ENCODE measurements around the gene NCKAP5. TPM values are rescaled to one million over a fixed set of nuclear protein-coding genes. Genes with fewer than 3 reads are reported as not detected.

Gene NCKAP5
- total RNA-seq, 3 donors from 2014 or later (not counting 1 experiment from before 2014, with no cell fraction given), result 0.12 to 0.20 TPM; not detected in 1

DNA sequence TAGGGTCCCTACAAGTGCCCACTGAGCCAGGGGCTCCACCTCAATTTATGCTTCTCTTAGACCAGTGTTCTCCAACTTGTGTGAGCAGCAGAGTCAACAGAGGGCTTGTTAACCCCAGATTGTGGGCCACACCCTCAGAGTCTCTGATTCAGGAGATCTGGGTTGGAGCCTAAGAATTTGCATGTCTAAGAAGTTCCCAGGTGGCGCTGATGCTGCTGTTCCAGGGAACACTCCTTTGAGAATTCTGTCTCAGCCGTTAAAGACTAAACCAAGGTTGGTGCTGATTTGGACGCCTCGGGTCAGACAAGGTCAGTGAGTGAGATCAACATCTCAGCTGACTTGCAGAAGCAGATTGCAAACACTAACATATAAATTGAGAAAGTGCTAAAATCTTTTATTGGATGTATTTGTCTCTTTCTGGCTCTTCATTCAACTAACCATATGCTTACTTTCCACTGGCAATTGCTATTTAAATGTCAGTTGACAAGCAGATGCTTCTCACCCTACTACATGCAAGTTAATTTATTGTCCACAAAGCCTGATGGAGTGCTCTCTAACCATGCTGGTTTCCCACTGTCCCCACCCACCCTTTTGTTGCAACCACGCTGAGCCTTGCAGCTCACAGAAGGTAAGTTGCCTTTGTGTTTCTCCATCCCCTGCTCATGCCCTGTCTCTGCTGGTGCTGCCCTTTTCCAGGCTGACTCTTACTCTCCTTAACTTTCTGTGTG is 929.8 kb downstream of the NCKAP5 start:
- H3K36me3 Mint-ChIP-seq, result no peaks in the 10 kb centered on the region
- WGBS (ENCODE audit: insufficient coverage), result 85% methylated on average over 5 of the region's 5 CpGs
- no peak overlapping the region for H3K4me3 ChIP-seq (ENCODE audit: low read length)
- TF ChIP-seq, protein P1, sequence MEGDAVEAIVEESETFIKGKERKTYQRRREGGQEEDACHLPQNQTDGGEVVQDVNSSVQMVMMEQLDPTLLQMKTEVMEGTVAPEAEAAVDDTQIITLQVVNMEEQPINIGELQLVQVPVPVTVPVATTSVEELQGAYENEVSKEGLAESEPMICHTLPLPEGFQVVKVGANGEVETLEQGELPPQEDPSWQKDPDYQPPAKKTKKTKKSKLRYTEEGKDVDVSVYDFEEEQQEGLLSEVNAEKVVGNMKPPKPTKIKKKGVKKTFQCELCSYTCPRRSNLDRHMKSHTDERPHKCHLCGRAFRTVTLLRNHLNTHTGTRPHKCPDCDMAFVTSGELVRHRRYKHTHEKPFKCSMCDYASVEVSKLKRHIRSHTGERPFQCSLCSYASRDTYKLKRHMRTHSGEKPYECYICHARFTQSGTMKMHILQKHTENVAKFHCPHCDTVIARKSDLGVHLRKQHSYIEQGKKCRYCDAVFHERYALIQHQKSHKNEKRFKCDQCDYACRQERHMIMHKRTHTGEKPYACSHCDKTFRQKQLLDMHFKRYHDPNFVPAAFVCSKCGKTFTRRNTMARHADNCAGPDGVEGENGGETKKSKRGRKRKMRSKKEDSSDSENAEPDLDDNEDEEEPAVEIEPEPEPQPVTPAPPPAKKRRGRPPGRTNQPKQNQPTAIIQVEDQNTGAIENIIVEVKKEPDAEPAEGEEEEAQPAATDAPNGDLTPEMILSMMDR (IDR thresholded peaks at IDR 0.05), result no peak
- intact Hi-C loops (cut with micrococcal nuclease), result no loop called here
- peaks cover 2% of the 10 kb centered on the region for H3K9me3 ChIP-seq (ENCODE audit: control insufficient read depth, insufficient read depth, low read length)
- H3K4me3 Mint-ChIP-seq, result no peak overlapping the region
- no peak for ATAC-seq
- no peak overlapping the region for H3K27ac Mint-ChIP-seq
- no peaks in the 10 kb centered on the region for H3K27me3 Mint-ChIP-seq (ENCODE audit: low read depth in 2 of 2)
- no peaks in the 10 kb centered on the region for H3K36me3 ChIP-seq (ENCODE audit: control insufficient read depth, insufficient read depth, low read length)
- H3K27me3 ChIP-seq (ENCODE audit: control insufficient read depth, insufficient read depth, low read length), result no peaks in the 10 kb centered on the region
- no peak overlapping the region for H3K27ac ChIP-seq (ENCODE audit: low read length)
- no peak for DNase-seq
- H3K4me1 Mint-ChIP-seq, result peaks cover 0 to 6% of the 10 kb centered on the region in 2 donors
- peaks cover 11 to 12% of the 10 kb centered on the region in 2 donors for H3K9me3 Mint-ChIP-seq
- no peaks in the 10 kb centered on the region for H3K4me1 ChIP-seq (ENCODE audit: control insufficient read depth, insufficient read depth, low read length)

DNA sequence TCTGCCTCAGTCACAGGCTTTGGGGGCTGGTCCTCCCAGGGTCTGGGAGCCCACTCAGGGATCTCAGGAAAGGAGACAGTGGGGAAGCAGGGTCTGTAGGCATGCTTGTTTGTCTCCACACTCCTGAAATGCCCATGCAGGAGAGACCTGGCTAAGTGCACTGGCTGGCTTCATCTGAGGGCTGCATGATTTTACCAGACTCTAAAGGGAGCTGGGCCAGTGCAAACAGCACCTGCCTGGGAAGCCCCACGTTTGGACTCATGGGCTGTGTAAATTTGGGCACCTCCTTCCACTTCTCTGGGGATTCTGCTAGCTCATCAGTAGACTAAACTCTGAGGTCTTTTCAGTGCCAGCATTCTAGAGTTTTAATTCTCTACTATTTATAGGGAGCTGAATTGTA is 931.9 kb downstream of the NCKAP5 start:
- Histone ChIP-seq H3K36me3 (ENCODE audit: control insufficient read depth, insufficient read depth, low read length) (no peaks in the 10 kb centered on the region), H3K4me3 (ENCODE audit: low read length) (no peak overlapping the region), H3K9me3 (ENCODE audit: control insufficient read depth, insufficient read depth, low read length) (peaks cover 2% of the 10 kb centered on the region), H3K4me1 (ENCODE audit: control insufficient read depth, insufficient read depth, low read length) (no peaks in the 10 kb centered on the region), H3K27me3 (ENCODE audit: control insufficient read depth, insufficient read depth, low read length) (no peaks in the 10 kb centered on the region), H3K27ac (ENCODE audit: low read length) (no peak overlapping the region)
- ATAC-seq, result no peak
- Mint-ChIP-seq H3K36me3 (no peaks in the 10 kb centered on the region), H3K27me3 (ENCODE audit: low read depth in 2 of 2) (no peaks in the 10 kb centered on the region), H3K27ac (no peak overlapping the region), H3K4me3 (no peak overlapping the region), H3K9me3 (peaks cover 13 to 14% of the 10 kb centered on the region in 2 donors), H3K4me1 (peaks cover 0 to 8% of the 10 kb centered on the region in 2 donors)
- DNase-seq, result no peak
- intact Hi-C loops (cut with micrococcal nuclease), result no loop called here
- 57% methylated on average over 1 of the region's 1 CpG for WGBS (ENCODE audit: insufficient coverage)
- TF ChIP-seq, protein P1 (IDR thresholded peaks at IDR 0.05), result no peak

DNA sequence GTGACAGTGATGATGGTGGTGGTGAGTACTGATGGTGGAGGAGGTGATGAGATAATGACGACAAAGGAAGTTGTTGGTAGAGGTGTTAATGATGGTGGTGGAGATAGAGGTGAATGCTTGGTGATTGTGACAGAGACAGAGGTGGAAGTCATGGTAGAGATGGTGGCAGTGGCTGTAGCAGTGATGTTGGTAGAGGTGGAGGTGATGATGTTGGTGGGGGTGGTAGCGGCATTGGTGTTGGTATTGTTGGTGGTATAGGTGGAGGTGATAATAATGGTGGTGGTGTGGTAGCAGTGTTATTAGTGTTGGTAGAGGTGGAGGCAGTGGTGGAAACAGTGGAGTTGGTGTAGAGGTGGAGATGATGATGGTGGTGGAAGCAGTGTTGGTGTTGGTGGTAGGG is 934.6 kb downstream of the NCKAP5 start:
- H3K27ac ChIP-seq (ENCODE audit: low read length), result no peak overlapping the region
- H3K27me3 ChIP-seq (ENCODE audit: control insufficient read depth, insufficient read depth, low read length), result no peaks in the 10 kb centered on the region
- Mint-ChIP-seq H3K4me1 (peaks cover 0 to 8% of the 10 kb centered on the region in 2 donors), H3K36me3 (no peaks in the 10 kb centered on the region), H3K27ac (no peak overlapping the region), H3K9me3 (peaks cover 15 to 20% of the 10 kb centered on the region in 2 donors), H3K4me3 (no peak overlapping the region), H3K27me3 (ENCODE audit: low read depth in 2 of 2) (no peaks in the 10 kb centered on the region)
- no peak overlapping the region for H3K4me3 ChIP-seq (ENCODE audit: low read length)
- H3K9me3 ChIP-seq (ENCODE audit: control insufficient read depth, insufficient read depth, low read length), result no peaks in the 10 kb centered on the region
- ATAC-seq, result no peak
- no peak for DNase-seq
- TF ChIP-seq, protein P1 (IDR thresholded peaks at IDR 0.05), result no peak
- no peaks in the 10 kb centered on the region for H3K4me1 ChIP-seq (ENCODE audit: control insufficient read depth, insufficient read depth, low read length)
- 67% methylated on average over 2 of the region's 2 CpGs for WGBS (ENCODE audit: insufficient coverage)
- no peaks in the 10 kb centered on the region for H3K36me3 ChIP-seq (ENCODE audit: control insufficient read depth, insufficient read depth, low read length)
- intact Hi-C loops (cut with micrococcal nuclease), result no loop called here
